Activated gamma-delta T cell treated with Interleukin-2 at 50 U/mL for 16 hours (primary cell): ENCODE data around the gene HES5.

Source experiments
- DNase-seq: peaks from one replicate; pipeline ENCODE4 v3.0.0-alpha.2; 2020

The HES5 gene

DNA sequence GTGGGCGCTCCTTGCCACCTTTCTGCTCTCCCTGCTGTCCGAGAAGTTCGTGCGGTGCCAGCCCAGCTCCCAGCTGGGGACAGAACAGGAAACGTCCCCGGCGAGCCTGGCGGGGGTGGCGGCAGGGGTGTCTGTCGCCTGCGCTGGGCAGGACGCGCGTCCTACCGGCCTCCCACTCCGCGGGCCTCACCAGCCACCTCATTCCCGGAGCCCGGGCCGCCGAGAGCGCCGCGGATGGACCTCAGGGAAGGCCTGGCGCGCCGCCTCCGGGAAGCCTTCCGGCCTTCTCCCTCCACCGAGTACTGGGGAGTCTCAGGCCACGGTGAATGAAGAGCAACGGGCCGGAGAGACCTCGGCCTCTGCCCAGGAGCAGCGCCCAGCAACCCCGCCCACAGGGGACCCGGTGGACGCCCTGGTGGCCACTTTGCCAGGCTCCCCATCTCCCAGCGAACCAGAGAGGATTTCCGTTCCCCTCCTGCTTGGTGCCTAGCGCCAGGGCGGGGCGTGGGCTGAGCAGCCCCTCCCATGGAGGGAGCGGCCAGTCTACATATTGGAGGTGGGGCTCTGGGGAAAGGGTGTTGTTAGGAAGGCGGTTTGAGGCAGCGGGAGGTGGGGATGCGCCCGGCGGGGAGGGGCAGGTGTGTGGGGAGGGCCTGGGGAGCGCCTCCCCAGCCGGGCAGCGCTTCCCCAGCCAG, 16.6 kb upstream of the HES5 start:
- DNase-seq = peak; percentile 73

GRCh38 chr1:2545754-2546514, 15.9 kb upstream of the HES5 start:
- DNase-seq = peak; percentile 88

DNA sequence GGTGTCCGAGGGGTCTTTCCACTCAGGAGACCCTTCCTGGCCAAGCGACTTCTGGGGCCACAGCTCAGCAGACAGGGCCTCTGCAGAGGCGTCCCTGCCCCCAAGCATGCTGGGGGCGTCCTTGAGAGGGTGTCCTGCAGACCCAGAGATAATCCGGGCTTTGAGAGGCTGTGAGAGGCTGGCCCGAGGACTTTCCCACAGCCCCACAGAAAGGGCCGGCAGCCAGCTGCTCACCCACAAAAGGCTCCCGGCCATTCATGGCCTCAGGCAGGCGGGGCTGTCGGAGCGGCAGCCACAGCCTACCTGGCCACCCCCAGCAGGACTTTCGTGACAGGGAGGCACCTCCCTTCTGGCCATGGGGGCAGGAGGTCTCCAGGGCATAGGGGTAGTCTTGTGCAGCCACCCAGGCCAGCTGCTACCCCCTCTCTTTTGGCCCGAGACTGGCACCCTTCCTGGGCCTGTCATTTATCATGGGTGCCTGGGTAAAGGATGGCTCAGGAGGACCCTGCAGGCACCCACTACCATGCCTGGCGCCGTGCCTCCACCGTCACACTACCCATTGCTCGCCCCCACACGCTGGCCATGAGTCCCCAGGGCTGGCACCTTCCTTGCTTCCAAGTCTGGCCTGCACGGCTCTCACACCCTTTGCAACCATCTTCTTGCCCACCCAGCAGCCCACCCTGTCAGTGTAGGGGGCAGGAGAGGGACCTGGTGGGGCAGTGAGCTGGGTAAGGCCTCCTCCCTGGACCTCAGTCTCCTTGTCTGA, 15.0 kb upstream of the HES5 start:
- no peak for DNase-seq

DNA sequence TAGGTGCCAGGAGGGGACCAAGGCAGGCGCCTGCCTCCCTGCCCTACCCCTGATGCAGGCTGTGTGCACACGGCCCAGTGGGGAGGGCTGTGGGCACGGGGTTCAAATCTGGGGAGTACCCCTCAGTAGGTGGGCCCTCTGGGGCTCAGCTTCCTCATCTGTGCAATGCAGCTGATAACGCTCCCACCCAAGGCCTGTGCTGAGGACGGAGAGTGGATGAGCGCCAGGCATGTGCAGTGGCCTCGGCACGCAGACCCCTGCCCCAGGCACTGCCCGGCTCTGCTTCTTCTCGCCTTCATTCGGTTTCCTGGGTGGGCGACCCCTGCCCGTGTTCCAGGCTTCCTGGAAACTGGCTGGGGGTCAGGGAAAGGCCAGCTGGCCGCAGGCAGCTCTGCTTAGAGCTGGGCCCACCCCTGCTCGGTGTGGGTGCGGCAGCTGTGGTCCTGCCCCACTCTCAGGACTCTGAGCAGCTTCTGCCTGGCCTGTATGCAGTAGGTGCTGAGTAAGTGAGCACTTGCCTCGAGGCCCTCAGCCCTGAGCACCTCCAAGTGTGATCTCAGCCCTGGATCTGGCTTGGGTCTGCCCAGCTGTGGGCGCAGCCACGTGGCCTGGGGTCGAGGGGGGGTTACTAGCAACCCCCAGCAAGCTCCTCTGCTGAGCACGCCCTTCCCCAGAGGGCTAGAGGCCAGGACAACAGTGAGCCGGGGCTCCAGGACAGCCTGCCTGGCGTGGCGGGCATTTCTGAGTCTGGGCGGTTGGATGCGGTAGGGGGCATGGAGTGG, 14.2 kb upstream of the HES5 start:
- DNase-seq = no peak

GRCh38 chr1:2543543-2544092, 13.6 kb upstream of the HES5 start:
- peak; percentile 56 for DNase-seq

GRCh38 chr1:2542246-2542915, 12.3 kb upstream of the HES5 start:
- DNase-seq = no peak

- DNase-seq = no peak
Measured at GRCh38 chr1:2541619-2542245, 11.7 kb upstream of the HES5 start.

- DNase-seq = no peak
Measured at GRCh38 chr1:2540816-2541492, 10.9 kb upstream of the HES5 start.

- no peak for DNase-seq
Measured at GRCh38 chr1:2539312-2539907, 9.3 kb upstream of the HES5 start.

DNA sequence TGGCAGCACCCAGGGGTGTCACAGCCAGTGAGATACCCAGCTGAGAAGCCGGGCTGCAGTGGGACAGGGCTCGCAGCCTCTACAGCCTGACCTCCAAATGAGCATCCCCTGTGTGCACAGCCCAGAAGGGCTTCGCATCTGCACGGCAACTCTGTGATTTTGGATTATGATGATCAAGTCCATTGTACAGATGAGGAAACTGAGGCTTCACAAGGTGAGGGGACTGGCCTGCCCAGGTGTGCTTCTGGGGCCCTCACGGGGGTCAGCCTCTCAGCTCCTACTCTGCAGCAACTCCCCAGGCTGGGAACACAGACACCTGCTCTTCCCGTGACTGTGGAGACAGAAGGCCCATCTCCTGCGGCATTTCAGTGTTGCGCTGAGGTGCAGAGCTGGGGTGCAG, 8.8 kb upstream of the HES5 start:
- no peak for DNase-seq

GRCh38 chr1:2538376-2538775, 8.3 kb upstream of the HES5 start:
- no peak for DNase-seq

GRCh38 chr1:2537784-2538115, 7.7 kb upstream of the HES5 start:
- DNase-seq = no peak

- no peak for DNase-seq
Measured at GRCh38 chr1:2535981-2536380, 5.9 kb upstream of the HES5 start.

DNA sequence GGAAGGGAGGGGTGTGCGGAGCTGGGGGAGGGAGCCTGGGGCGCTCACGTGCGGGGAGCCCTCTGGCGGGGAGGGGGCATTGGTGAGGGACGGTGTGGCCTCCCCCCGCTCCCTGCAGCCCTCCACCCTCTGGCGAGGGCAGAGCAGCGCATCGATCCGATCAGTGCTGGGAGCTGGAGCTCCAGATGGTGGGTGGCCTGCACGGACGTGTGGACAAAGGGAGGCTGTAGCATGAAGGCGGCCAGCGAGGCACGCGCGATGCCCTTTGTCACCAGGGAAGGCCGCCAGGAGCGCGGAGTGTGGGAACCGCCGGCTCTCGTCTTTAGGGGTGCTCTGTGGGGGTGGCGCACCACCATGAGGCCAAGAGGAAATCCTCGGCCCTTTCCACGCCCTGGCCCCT, 5.4 kb upstream of the HES5 start:
- DNase-seq = no peak

DNA sequence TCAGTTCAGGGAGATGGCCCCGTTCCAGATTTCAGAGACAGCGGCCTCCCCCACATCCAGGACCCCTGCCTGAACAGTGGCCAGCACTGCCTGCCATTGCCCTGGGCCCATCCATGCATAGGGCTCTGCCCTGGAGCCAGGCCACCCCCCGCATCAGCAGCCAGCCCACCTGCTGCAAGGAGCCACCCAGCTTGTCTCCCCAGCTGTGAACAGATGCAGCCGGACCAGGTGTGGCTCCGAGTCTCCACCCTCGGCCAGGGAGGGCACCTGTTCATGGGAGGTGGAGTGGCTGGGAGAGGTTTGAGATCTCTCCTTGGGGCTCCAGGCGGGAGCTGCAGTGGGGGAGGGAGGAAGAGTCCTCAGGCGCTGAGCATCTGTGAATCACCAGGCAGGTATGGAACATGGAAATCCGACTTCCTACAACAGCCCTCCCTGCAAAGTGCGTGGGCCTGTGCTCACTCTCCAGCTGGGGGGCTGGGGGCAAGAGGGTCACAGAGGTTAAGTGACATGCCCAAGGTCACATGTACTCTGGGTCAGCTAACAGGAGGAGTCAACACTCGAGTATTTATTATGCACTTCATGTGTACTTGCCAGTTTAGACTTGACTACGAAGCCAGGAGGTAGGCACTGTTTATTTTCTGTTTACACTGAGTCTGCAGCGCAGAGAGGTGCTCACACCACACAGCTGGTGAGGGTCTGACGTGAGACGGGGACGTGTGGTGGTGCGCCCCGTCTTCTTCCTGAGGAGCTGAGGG, 4.8 kb upstream of the HES5 start:
- DNase-seq = no peak

GRCh38 chr1:2534315-2534686, 4.2 kb upstream of the HES5 start:
- no peak for DNase-seq

DNA sequence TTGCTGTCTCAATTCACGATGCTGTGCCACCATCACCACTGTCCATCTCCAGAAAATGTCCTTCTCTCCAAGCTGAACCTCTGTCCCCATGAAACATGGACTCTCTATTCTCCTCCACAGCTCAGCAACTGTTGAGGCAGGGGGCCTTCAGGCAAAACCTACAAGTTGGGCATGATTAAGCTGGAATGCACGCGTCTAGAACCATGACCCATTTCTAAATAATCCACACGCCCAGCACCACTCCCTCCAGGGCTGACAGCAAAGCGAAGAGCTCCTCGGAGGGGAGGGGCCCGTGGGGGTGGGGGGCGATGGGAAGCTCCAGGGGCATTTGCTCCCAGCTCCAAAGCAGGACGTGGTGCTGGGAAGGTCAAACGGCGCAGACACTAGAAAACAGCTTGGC, 3.3 kb upstream of the HES5 start:
- no peak for DNase-seq

GRCh38 chr1:2532485-2533160, 2.6 kb upstream of the HES5 start:
- no peak for DNase-seq
